Endothelial cell of umbilical vein (primary cell): ENCODE measurements around the gene NPS. TPM values are rescaled to one million over a fixed set of nuclear protein-coding genes. Genes with fewer than 3 reads are reported as not detected.

Source experiments
- BruUV-seq: library from RNA; stranded (reverse); fragments of 400-500 nt; replicated peaks from 2 replicates; lab custom pipeline; 2021; lab: Mats Ljungman, UMichigan
- CTCF ChIA-PET: fragments of 300-600, 350-600 bp; sonication (Branson Sonifier 250); formaldehyde crosslinking; loops from one replicate; lab custom pipeline; 2021; ENCODE audit warnings: antibody characterized with exemption, inconsistent platforms; lab: Charles Lee
- POLR2A ChIA-PET: fragments of 300-600, 350-600 bp; sonication (Branson Sonifier 250); formaldehyde crosslinking; loops from one replicate; lab custom pipeline; 2021; ENCODE audit warnings: antibody characterized with exemption, inconsistent platforms; lab: Charles Lee
- DNase-seq: peaks from one replicate; pipeline ENCODE4 v3.0.0-alpha.2; 2011; ENCODE audit warnings: low read depth, low spot score
- FAIRE-seq: peaks from 2 replicates; lab custom pipeline; 2011; peaks lifted over from hg19 to GRCh38; lab: Jason Lieb, UNC
- H2AFZ ChIP-seq: 2 replicates; pipeline ENCODE4 v1.6.0; 2012; ENCODE audit warnings: low read depth, low read length, control low read depth, inconsistent platforms
- H3K27ac ChIP-seq: 2 replicates; pipeline ENCODE4 v1.5.1; 2011; ENCODE audit warnings: low read depth, mild to moderate bottlenecking, control low read depth, low read length, moderate library complexity; ENCODE audit not compliant: insufficient read depth
- H3K27me3 ChIP-seq, 2 experiments: 2 replicates each; pipeline versions ENCODE4 v1.6.0 to v1.6.1; 2011; ENCODE audit warnings: low read length in 2 of 2, mixed read lengths in 1 of 2; ENCODE audit not compliant: control insufficient read depth in 2 of 2, insufficient read depth in 2 of 2
- H3K36me3 ChIP-seq, 2 experiments: 2 replicates in 1 of 2; 3 replicates in 1 of 2; pipeline ENCODE4 v1.5.1; 2011; ENCODE audit warnings: low read length in 2 of 2, mild to moderate bottlenecking in 1 of 2, moderate library complexity in 1 of 2; ENCODE audit not compliant: control insufficient read depth in 2 of 2, insufficient read depth in 2 of 2; ENCODE audit errors: extremely low read depth in 1 of 2
- H3K4me1 ChIP-seq: 3 replicates; pipeline ENCODE4 v1.5.1; 2011; ENCODE audit warnings: mild to moderate bottlenecking, low read length; ENCODE audit not compliant: control insufficient read depth, insufficient read depth; ENCODE audit errors: extremely low read depth
- H3K4me2 ChIP-seq: 2 replicates; pipeline ENCODE4 v1.6.1; 2011; ENCODE audit warnings: low read length, control low read depth, mixed read lengths; ENCODE audit not compliant: insufficient read depth
- H3K4me3 ChIP-seq, 3 experiments: fragments of 200-600 bp in 1 of 3; sonication (generic), shearing (Covaris generic) in 1 of 3; replicated peaks in 1 of 3; 2 replicates each; pipeline ENCODE4 v1.5.1; 2011 to 2016; ENCODE audit warnings: control low read depth in 3 of 3, low read length in 3 of 3, mild to moderate bottlenecking in 2 of 3, inconsistent platforms in 1 of 3, low read depth in 1 of 3, moderate library complexity in 1 of 3; ENCODE audit not compliant: insufficient read depth in 1 of 3
- H3K79me2 ChIP-seq: 2 replicates; pipeline ENCODE4 v1.6.0; 2012; ENCODE audit warnings: low read length, inconsistent platforms; ENCODE audit not compliant: control insufficient read depth, insufficient read depth
- H3K9ac ChIP-seq: replicated peaks from 2 replicates; pipeline ENCODE3; 2011; ENCODE audit warnings: low read length, control low read depth; ENCODE audit not compliant: insufficient read depth; ENCODE audit errors: extremely low read depth
- H3K9me1 ChIP-seq: replicated peaks from 3 replicates; pipeline ENCODE4 v1.6.0; 2011; ENCODE audit warnings: mild to moderate bottlenecking, low read length; ENCODE audit not compliant: control insufficient read depth, insufficient read depth; ENCODE audit errors: extremely low read depth
- H3K9me3 ChIP-seq: replicated peaks from 2 replicates; pipeline ENCODE4 v1.5.1; 2012; ENCODE audit warnings: low read length, inconsistent platforms; ENCODE audit not compliant: control insufficient read depth, insufficient read depth
- H4K20me1 ChIP-seq: replicated peaks from 2 replicates; pipeline ENCODE3; 2011; ENCODE audit warnings: mild to moderate bottlenecking, low read length; ENCODE audit not compliant: control insufficient read depth, insufficient read depth; ENCODE audit errors: extremely low read depth
- CTCF ChIP-seq, 2 donors: IDR thresholded peaks; 1 replicate in 1 of 2; 2 replicates in 1 of 2; pipeline ENCODE4 v1.5.1; 2011; ENCODE audit warnings: low read length in 2 of 2, mild to moderate bottlenecking in 2 of 2, moderate library complexity in 2 of 2, control low read depth in 1 of 2, inconsistent platforms in 1 of 2, low read depth in 1 of 2; ENCODE audit not compliant: insufficient read depth in 1 of 2; ENCODE audit errors: extremely low read depth in 1 of 2
- FOS ChIP-seq: IDR thresholded peaks from 2 replicates; pipeline ENCODE4 v1.6.1; 2011; ENCODE audit warnings: mild to moderate bottlenecking, low read length, moderate library complexity, borderline replicate concordance; ENCODE audit not compliant: insufficient read depth
- GATA2 ChIP-seq: IDR thresholded peaks from 2 replicates; pipeline ENCODE4 v1.7.0; 2011; ENCODE audit warnings: low read depth, mild to moderate bottlenecking, moderate library complexity, mixed read lengths, low read length; ENCODE audit not compliant: insufficient read length, insufficient read depth
- JUN ChIP-seq: IDR thresholded peaks from 2 replicates; pipeline ENCODE4 v1.6.1; 2011; ENCODE audit warnings: borderline replicate concordance, low read depth; ENCODE audit not compliant: insufficient read length, insufficient read depth
- MAX ChIP-seq: IDR thresholded peaks from 2 replicates; pipeline ENCODE4 v1.6.1; 2011; ENCODE audit not compliant: insufficient read depth, insufficient read length
- MYC ChIP-seq: IDR thresholded peaks from one replicate; pipeline ENCODE4 v1.6.1; 2011; ENCODE audit warnings: mild to moderate bottlenecking, low read depth, low read length
- POLR2A ChIP-seq: IDR thresholded peaks from 2 replicates; pipeline ENCODE4 v1.6.1; 2012; ENCODE audit warnings: low read depth, mild to moderate bottlenecking, control low read depth, low read length
- POLR2AphosphoS5 ChIP-seq: IDR thresholded peaks from 2 replicates; pipeline ENCODE4 v1.6.1; 2012; ENCODE audit warnings: low read depth, mild to moderate bottlenecking, control low read depth, low read length, moderate library complexity; ENCODE audit not compliant: insufficient read depth
- dilution Hi-C: fragments of 300-500 bp; cut with MboI; formaldehyde crosslinking; loops from one replicate; pipeline ENCODE4 v1.15.0; 2019; ENCODE audit warnings: low sequenced_read_pairs; ENCODE audit not compliant: extremely low pct_ligation_motif_present
- intact Hi-C: fragments of 100-400 bp; cut with micrococcal nuclease; formaldehyde crosslinking; loops from one replicate; pipeline ENCODE4 v1.10.0; 2022
- polyA plus RNA-seq, 4 experiments: library from polyadenylated mRNA; depleted of rRNA in 3 of 4; stranded (reverse) in 3 of 4; unstranded in 1 of 4; fragments of >200 nt; gene quantifications; 2 replicates each; pipeline versions ENCODE4 v1.2.1 to v1.2.3, GENCODE V29; 2011 to 2012; ENCODE audit warnings: missing spikeins in 1 of 4
- total RNA-seq: library from RNA; stranded (reverse); gene quantifications from 2 replicates; pipeline ENCODE4 v1.2.3, GENCODE V29; 2021

NPS gene
- total and polyA plus RNA-seq, 2 donors (not counting 3 experiments of a cell fraction or from before 2014, with no cell fraction given) = not detected

GRCh38 chr10:127523476-127523875 lies 25.6 kb upstream of the NPS start:
- Histone ChIP-seq H3K79me2 (no peaks in the 10 kb centered on the region), H3K27me3 (no peaks in the 10 kb centered on the region), H3K36me3 (no peaks in the 10 kb centered on the region), H3K9me3 (no peaks in the 10 kb centered on the region), H2AFZ (no peak overlapping the region), H3K27ac (no peak overlapping the region), H3K4me2 (no peak overlapping the region), H4K20me1 (no peaks in the 10 kb centered on the region), H3K9me1 (no peaks in the 10 kb centered on the region), H3K4me3 (no peak overlapping the region), H3K9ac (no peak overlapping the region), H3K4me1 (no peaks in the 10 kb centered on the region)
- intact Hi-C loops (no loop called here), dilution Hi-C loops (no loop called here)
- no TSS peak for BruUV-seq
- CTCF ChIA-PET = no interaction called here
- POLR2A ChIA-PET = no interaction called here
- DNase-seq = no peak
- FAIRE-seq = no peak
- TF ChIP-seq POLR2A (no peak), FOS (no peak), JUN (no peak), MAX (no peak), GATA2 (no peak), MYC (no peak), CTCF (IDR thresholded peaks at IDR 0.05; ENCODE audit: extremely low read depth in 1 of 2, insufficient read depth in 1 of 2, low read depth in 1 of 2, low read length in 2 of 2) (no peak), POLR2AphosphoS5 (no peak)
